GM19438 (cell line): Measurements from ENCODE around the gene STK24.

Experiments
- ATAC-seq: cut with Tn5 transposase; IDR thresholded peaks from one replicate; pipeline ENCODE4 v1.9.1; 2021; ENCODE audit warnings: low read depth; ENCODE audit not compliant: unreplicated experiment

Gene STK24

DNA sequence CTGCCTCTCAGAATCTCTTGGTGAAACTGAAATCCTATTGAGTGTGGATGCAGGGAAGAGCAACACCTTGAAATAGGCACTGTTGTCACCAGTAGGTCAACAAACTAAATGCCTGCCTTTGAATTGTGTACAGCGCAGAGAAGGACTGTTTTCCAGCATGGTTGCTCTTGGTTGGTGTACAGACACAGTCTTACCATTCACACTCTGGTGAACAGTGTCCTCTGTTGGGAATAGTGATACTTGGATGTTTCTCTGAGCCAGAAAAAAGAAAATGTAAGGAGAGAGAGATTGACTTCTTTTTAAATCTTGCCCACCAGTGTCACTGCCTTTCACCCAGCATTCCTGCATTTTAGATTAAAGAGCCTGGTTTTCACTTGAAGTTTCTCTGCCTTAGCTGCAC is 179.7 kb downstream of the STK24 start:
- no peak for ATAC-seq

DNA sequence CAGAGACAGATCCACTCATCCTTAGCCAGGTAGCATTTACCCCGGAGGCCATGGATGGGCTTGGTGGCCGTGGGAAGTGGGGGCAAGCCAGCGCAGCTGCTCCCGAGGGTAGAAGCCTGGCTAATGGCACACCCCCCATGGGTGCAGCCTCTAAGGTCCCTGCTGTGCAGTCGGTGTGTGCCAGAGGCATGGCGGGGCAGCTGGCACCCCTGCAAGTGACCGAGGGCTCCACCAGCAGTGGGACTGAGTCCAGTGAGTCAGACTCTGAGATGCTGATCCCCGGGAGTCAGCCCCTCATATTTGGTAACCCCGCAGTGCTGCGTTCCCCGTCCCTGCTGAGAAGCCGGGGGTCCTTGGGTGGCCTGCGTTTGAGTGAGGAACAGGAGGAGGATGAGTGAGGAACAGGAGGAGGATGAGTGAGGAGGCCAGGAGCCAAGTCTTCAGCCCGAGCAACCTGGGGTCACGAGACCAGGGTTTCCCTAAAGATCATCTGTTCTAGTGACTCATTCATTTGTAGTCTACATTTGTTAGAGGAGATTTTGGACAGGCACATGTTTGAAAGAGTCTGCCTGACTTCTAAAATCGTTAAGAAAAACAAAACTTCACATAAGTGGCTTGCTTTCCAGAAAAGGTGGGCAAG is 180.7 kb downstream of the STK24 start:
- no peak for ATAC-seq
